HepG2 (cell line): ENCODE data around the gene TMEM187. TPM values are rescaled to one million over a fixed set of nuclear protein-coding genes. Genes with fewer than 3 reads are reported as not detected.

Source experiments
- ATAC-seq: fragments of 200-7000 bp; cut with Tn5 transposase; 3 replicates; pipeline ENCODE4 v1.9.1; 2020; ENCODE audit warnings: mild to moderate bottlenecking, moderate library complexity
- BruUV-seq: library from RNA; stranded (reverse); fragments of 400-500 nt; replicated peaks from 2 replicates; lab custom pipeline; 2021; lab: Mats Ljungman, UMichigan
- CTCF ChIA-PET: fragments of 300-600 bp; formaldehyde crosslinking; extraction: SDS; loops from one replicate; lab custom pipeline; 2021; ENCODE audit warnings: low total read pairs, inconsistent platforms, low intra/inter-chr PET ratio; lab: Yijun Ruan, JAX
- POLR2A ChIA-PET: fragments of 350-600 bp; sonication (Branson Sonifier 250); formaldehyde crosslinking; loops from one replicate; lab custom pipeline; 2020; ENCODE audit warnings: antibody characterized with exemption, inconsistent platforms; lab: Yijun Ruan, JAX
- DNase-seq: peaks from one replicate; pipeline ENCODE4 v3.0.0-alpha.2; 2015; ENCODE audit warnings: low spot score
- FAIRE-seq: peaks from 3 replicates; lab custom pipeline; 2011; peaks lifted over from hg19 to GRCh38; lab: Jason Lieb, UNC
- H2AFZ ChIP-seq: one replicate; pipeline ENCODE4 v1.6.1; 2011; ENCODE audit warnings: low read length, inconsistent platforms
- H3K27ac ChIP-seq: fragments of 300-600 bp; 3 replicates; pipeline ENCODE4 v1.8.0; 2011; ENCODE audit warnings: mixed run types, mild to moderate bottlenecking, mixed read lengths, low read length, inconsistent platforms; ENCODE audit not compliant: insufficient read depth; ENCODE audit errors: extremely low read length
- H3K27me3 ChIP-seq, 2 experiments: fragments of 200-600 bp in 1 of 2; 2 replicates in 1 of 2; 3 replicates in 1 of 2; pipeline versions ENCODE4 v1.6.0 to v1.8.0; 2011; ENCODE audit warnings: low read length in 2 of 2, mild to moderate bottlenecking in 2 of 2, moderate library complexity in 2 of 2, inconsistent platforms in 1 of 2; ENCODE audit not compliant: insufficient read depth in 2 of 2, control insufficient read depth in 1 of 2
- H3K36me3 ChIP-seq, 2 experiments: fragments of 200-600 bp in 1 of 2; replicated peaks in 1 of 2; 2 replicates in 1 of 2; 3 replicates in 1 of 2; pipeline versions ENCODE4 v1.5.1 to v1.8.0; 2011; ENCODE audit warnings: low read length in 2 of 2, inconsistent platforms in 1 of 2; ENCODE audit not compliant: insufficient read depth in 2 of 2, control insufficient read depth in 1 of 2
- H3K4me1 ChIP-seq: 2 replicates; pipeline ENCODE4 v1.5.1; 2012; ENCODE audit warnings: low read length, inconsistent platforms; ENCODE audit not compliant: insufficient read depth
- H3K4me2 ChIP-seq: 2 replicates; pipeline ENCODE4 v1.6.0; 2011; ENCODE audit warnings: low read depth, low read length, inconsistent platforms
- H3K4me3 ChIP-seq, 3 experiments: fragments of 200-600 bp in 1 of 3; sonication (generic), shearing (Covaris generic) in 1 of 3; replicated peaks in 1 of 3; 2 replicates each; pipeline ENCODE4 v1.5.1; 2011 to 2016; ENCODE audit warnings: low read length in 3 of 3, inconsistent platforms in 2 of 3, low read depth in 2 of 3, mild to moderate bottlenecking in 2 of 3, control low read depth in 1 of 3, mixed read lengths in 1 of 3; ENCODE audit not compliant: insufficient read depth in 1 of 3
- H3K79me2 ChIP-seq: one replicate; pipeline ENCODE4 v1.6.1; 2011; ENCODE audit warnings: low read length, inconsistent platforms; ENCODE audit not compliant: insufficient read depth
- H3K9ac ChIP-seq: 2 replicates; pipeline ENCODE4 v1.6.0; 2011; ENCODE audit warnings: mild to moderate bottlenecking, low read depth, low read length, inconsistent platforms; ENCODE audit not compliant: insufficient read depth
- H3K9me3 ChIP-seq: 2 replicates; pipeline ENCODE4 v1.5.1; 2012; ENCODE audit warnings: mild to moderate bottlenecking, low read length
- H4K20me1 ChIP-seq: 2 replicates; pipeline ENCODE4 v1.6.0; 2011; ENCODE audit warnings: inconsistent platforms, mild to moderate bottlenecking, low read length, moderate library complexity; ENCODE audit not compliant: insufficient read depth
- AKAP8 ChIP-seq: sonication (generic); formaldehyde crosslinking; IDR thresholded peaks from 2 replicates; pipeline ENCODE4 v1.5.1; 2020; ENCODE audit warnings: mild to moderate bottlenecking, missing genetic modification reagents
- BRD4 ChIP-seq: sonication (generic); formaldehyde crosslinking; IDR thresholded peaks from 2 replicates; pipeline ENCODE4 v1.4.0; 2020; ENCODE audit warnings: missing genetic modification reagents
- CAMTA2 ChIP-seq: sonication (generic); formaldehyde crosslinking; IDR thresholded peaks from 2 replicates; pipeline ENCODE4 v1.4.0; 2020; ENCODE audit warnings: mild to moderate bottlenecking, missing genetic modification reagents, borderline replicate concordance
- HNF4G ChIP-seq, 2 experiments: sonication (generic) in 1 of 2; formaldehyde crosslinking in 1 of 2; IDR thresholded peaks; 2 replicates each; pipeline versions ENCODE4 v1.4.0 to v1.6.1; 2011 to 2020; ENCODE audit warnings: borderline replicate concordance in 2 of 2, low read depth in 2 of 2, mild to moderate bottlenecking in 2 of 2, low read length in 1 of 2, missing genetic modification reagents in 1 of 2, moderate library complexity in 1 of 2
- NR3C1 ChIP-seq: sonication (generic); formaldehyde crosslinking; IDR thresholded peaks from 2 replicates; pipeline ENCODE4 v1.4.0; 2020; ENCODE audit warnings: missing genetic modification reagents
- RERE ChIP-seq: IDR thresholded peaks from 2 replicates; pipeline ENCODE4 v1.6.1; 2016; ENCODE audit warnings: low read depth, missing genetic modification reagents, missing compliant biosample characterization
- TBX2 ChIP-seq: sonication (generic); formaldehyde crosslinking; IDR thresholded peaks from 2 replicates; pipeline ENCODE4 v1.5.0; 2020; ENCODE audit warnings: missing genetic modification reagents, mild to moderate bottlenecking, borderline replicate concordance
- ZHX2 ChIP-seq, 2 experiments: sonication (generic) in 1 of 2; formaldehyde crosslinking in 1 of 2; IDR thresholded peaks; 2 replicates each; pipeline versions ENCODE4 v1.6.1 to v1.9.0; 2014 to 2022; ENCODE audit warnings: antibody characterized with exemption in 1 of 2, borderline replicate concordance in 1 of 2, inconsistent platforms in 1 of 2, low read depth in 1 of 2, missing genetic modification reagents in 1 of 2
- ZNF124 ChIP-seq: sonication (generic); formaldehyde crosslinking; IDR thresholded peaks from 2 replicates; pipeline ENCODE4 v1.4.0; 2020; ENCODE audit warnings: missing genetic modification reagents
- ZNF24 ChIP-seq: fragments of 450-650 bp; IDR thresholded peaks from 2 replicates; pipeline ENCODE4 v1.6.1; 2017; ENCODE audit warnings: antibody characterized with exemption, mild to moderate bottlenecking
- WGBS: methylation state at CpG from one replicate; pipeline ENCODE4 v1.1.6; 2017; ENCODE audit warnings: low lambda C conversion rate; 5-methylcytosine and 5-hydroxymethylcytosine counted together
- in situ Hi-C: cut with HindIII; loops from 2 replicates; pipeline ENCODE4 v1.10.0; 2017; ENCODE audit warnings: low pct_unique_long_range_greater_than_20kb; ENCODE audit not compliant: extremely low pct_ligation_motif_present
- intact Hi-C: fragments of 100-400 bp; cut with micrococcal nuclease; formaldehyde crosslinking; loops from one replicate; pipeline ENCODE4 v1.10.0; 2022; ENCODE audit not compliant: unreplicated experiment
- polyA plus RNA-seq, 8 experiments: library from polyadenylated mRNA; depleted of rRNA in 3 of 8; stranded (reverse) in 7 of 8; unstranded in 1 of 8; fragments of >200 nt; fragmentation: Illumina TruSeq in 4 of 8; extraction: Trizol in 4 of 8; gene quantifications; 2 replicates each; pipeline versions ENCODE4 v1.2.1 to v1.2.3, GENCODE V29; 2011 to 2016; ENCODE audit warnings: low read depth in 4 of 8, missing spikeins in 1 of 8, mixed read lengths in 1 of 8; ENCODE audit not compliant: insufficient read depth in 1 of 8
- total RNA-seq, 5 experiments: library from RNA; depleted of rRNA; stranded (reverse); fragments of >200 nt; fragmentation: Illumina TruSeq; extraction: Trizol; gene quantifications; 2 replicates each; pipeline ENCODE4 v1.2.3, GENCODE V29; 2016; ENCODE audit warnings: low read depth in 1 of 5

TMEM187 gene
- total and polyA plus RNA-seq, 2 of the 13 experiments (the other 11 are each of a cell fraction or from before 2014, with no cell fraction given): 2.2 to 6.2 TPM

GRCh38 chrX:153973127-153974002, 811 bp downstream of the TMEM187 start:
- BruUV-seq: TSS peak; percentile 76
- Histone ChIP-seq H3K4me1 (peaks cover 38% of the 10 kb centered on the region), H3K4me2 (peak overlapping the region; percentile 80), H3K27me3 (no peaks in the 10 kb centered on the region; a peak in 1 of 5 replicates), H3K79me2 (peaks cover 33% of the 10 kb centered on the region), H3K36me3 (peaks cover 0 to 3% of the 10 kb centered on the region in 2 experiments; a peak in 1 of 5 replicates), H3K27ac (peak overlapping the region; percentile 95), H3K9ac (peak overlapping the region; percentile 92), H3K9me3 (no peaks in the 10 kb centered on the region), H2AFZ (no peak overlapping the region), H3K4me3 (peak overlapping the region; percentile 51 to 90 (median 66)), H4K20me1 (peaks cover 13% of the 10 kb centered on the region)
- ChIA-PET POLR2A (interaction anchor here (0.7 to 6.3 kb wide), 5 partner anchors 16 to 64 kb away, joined by 3 to 54 read pairs (median 11); no protein-coding TSS in a partner anchor), CTCF (no interaction called here)
- in situ Hi-C loops: loop anchor here (5.0 kb wide), 1 partner anchor 39 kb away; no protein-coding TSS in a partner anchor
- DNase-seq (peak; percentile 40), FAIRE-seq (peak; percentile 74), ATAC-seq (no peak)
- 0% methylated on average over 6 of the region's 20 CpGs for WGBS
- intact Hi-C loops: loop anchor here (2.0 kb wide), 1 partner anchor 39 kb away; no protein-coding TSS in a partner anchor
- TF ChIP-seq ZHX2 (IDR thresholded peaks at IDR 0.05; ENCODE audit: low read depth) (no peak), ZHX2 (CRISPR knock-in tag; IDR thresholded peaks at IDR 0.05; ENCODE audit: borderline replicate concordance) (no peak), CAMTA2 (CRISPR knock-in tag) (no peak), NR3C1 (no peak), TBX2 (0 out of 2 replicates have a peak, but pooled peaks have one; percentile 4), ZNF24 (no peak), RERE (CRISPR knock-in tag) (no peak), HNF4G (IDR thresholded peaks at IDR 0.05; ENCODE audit: borderline replicate concordance, low read depth, low read length) (no peak), HNF4G (CRISPR knock-in tag; IDR thresholded peaks at IDR 0.05; ENCODE audit: borderline replicate concordance, low read depth) (no peak), BRD4 (CRISPR knock-in tag) (no peak), ZNF124 (CRISPR knock-in tag) (no peak), AKAP8 (CRISPR knock-in tag) (no peak)
